HPDE6-E6E7 (cell line): ENCODE measurements around the gene NEMP1.
"Not testable (repeated sequence)": the region's sequence is repeated elsewhere in the genome, so short reads cannot be mapped to it uniquely, and the experiment has no call there.

Experiments
- DNase-seq: peaks from one replicate; pipeline ENCODE4 v3.0.0; 2011; ENCODE audit warnings: missing footprints; ENCODE audit errors: extremely low spot score

NEMP1 gene

DNA sequence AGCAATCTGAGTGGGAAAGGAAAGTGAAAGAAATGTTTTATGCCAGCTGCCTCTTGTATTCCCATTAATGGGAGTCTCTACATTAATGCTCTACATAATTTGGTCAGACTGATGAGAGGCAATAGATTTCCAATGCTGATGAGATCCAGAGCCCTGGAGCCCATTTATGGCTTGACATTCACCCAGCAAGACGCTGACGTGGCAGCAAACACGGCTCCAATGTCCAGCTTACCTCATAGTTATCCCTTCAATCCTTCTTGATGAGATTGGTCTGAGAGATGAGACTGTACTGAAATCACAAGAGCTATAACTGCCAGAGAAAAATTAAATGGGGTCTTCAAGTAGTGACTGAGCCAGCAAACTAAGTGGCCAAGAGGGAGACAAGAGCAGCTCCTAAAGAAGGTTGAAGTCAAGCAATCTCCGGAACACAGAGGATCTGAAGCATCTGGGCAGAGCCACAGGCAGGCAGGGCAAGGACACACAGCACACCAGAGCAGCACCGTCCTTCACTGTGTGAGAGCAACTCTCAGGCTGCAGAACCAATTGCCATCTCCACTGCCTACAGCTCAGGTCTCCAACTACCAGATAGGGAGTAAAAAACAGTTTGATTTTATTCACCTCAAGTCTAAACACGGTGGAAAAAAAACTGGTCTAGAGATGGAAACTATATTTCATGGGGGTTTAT, 21.4 kb downstream of the NEMP1 start:
- no peak for DNase-seq

DNA sequence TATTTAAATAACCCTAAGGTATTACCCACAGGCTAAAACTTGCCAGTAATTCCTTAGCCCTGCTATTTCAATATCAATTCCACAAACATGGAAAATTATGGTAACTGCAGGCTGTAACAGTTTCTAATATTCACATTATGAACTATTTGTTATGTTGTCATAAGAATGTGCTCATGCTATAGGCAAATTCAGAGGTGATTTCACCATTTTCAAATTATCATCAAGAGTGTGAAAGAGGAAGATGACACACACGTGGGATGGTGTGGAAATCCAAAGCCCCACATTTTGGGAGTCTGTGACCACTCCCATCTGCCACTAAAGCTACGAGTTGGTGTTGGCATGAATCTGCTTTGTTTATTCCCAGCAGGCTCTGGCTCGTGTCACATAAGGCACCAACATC, 22.8 kb downstream of the NEMP1 start:
- DNase-seq = no peak

DNA sequence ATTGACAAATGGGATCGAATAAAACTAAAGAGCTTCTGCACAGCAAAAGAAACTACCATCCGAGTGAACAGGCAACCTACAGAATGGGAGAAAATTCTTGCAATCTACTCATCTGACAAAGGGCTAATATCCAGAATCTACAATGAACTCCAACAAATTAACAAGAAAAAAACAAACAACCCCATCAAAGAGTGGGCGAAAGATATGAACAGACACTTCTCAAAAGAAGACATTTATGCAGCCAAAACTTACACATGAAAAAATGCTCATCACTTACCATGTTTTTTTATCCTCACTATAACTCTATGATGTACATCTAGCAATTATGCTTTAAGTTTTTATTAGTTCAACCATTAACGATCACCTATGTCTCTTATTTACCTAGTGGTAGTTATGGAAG, 24.7 kb downstream of the NEMP1 start:
- DNase-seq = not testable (repeated sequence)

DNA sequence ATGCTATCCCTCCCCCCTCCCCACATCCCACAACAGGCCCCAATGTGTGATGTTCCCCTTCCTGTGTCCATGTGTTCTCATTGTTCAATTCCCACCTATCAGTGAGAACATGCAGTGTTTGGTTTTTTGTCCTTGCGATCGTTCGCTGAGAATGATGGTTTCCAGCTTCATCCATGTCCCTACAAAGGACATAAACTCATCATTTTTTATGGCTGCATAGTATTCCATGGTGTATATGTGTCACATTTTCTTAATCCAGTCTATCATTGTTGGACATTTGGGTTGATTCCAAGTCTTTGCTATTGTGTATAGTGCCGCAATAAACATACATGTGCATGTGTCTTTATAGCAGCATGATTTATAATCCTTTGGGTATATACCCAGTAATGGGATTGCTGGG, 25.4 kb downstream of the NEMP1 start:
- not testable (repeated sequence) for DNase-seq

DNA sequence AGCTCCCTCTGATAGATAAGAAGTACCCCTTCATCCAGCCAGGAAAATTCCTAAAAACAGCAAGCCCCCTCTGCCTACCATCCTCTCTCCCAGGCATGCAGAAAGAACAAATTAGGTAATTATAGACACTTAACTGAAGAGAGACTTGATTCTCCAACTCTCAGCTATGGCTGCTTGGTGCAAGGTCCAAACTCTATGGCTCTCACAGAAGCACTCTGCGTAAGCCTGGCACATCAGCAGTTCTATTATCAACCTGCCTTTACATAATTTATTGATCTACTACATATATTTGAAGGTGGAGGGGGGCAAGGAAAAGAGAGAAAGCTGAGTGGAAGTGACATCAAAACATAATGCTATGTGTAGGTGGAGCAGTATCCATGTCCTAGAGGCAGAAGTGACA, 27.6 kb downstream of the NEMP1 start:
- no peak for DNase-seq

DNA sequence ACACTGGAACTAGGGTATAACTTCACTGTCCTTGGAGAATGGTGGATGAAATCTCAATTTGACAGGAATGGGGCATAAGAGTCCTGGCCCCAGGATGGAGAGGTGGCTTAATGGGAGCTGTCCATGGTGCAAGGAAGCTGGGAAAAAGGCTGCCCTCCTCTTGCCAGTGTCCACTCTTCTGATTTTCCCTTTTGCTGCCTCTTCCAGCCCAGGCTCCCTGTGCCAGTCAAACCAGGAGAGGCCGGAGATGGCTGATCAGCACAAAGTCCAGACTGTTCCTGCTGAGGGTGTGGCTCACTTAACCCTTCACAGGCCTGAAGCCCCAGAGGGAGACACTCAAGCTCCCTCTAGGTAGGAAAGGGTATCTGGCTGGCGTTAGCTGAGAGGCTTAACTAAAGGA, 28.7 kb downstream of the NEMP1 start, which contains the start of gene MYO1A:
TSS of gene MYO1A (minus strand) at position 240 of the 400 bp plus-strand sequence. CDS start 1,806 bp downstream, outside the sequence.
- DNase-seq = no peak

DNA sequence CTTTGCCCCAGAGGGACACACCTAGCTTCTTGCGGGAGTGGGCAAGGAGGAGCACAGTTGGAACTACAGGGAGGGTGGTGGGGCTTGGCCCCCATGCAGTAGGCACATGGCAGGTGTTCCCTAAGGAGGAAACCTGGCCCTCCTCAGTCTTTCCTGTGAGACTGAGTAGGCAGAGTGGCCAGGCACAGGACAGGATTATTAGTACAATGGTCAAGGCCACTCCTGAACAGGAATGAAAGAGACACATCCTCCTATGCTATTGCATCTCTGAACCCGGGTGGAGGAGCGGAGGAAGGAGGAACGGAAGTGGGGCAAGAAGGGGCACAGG, 29.5 kb downstream of the NEMP1 start:
- DNase-seq = no peak

DNA sequence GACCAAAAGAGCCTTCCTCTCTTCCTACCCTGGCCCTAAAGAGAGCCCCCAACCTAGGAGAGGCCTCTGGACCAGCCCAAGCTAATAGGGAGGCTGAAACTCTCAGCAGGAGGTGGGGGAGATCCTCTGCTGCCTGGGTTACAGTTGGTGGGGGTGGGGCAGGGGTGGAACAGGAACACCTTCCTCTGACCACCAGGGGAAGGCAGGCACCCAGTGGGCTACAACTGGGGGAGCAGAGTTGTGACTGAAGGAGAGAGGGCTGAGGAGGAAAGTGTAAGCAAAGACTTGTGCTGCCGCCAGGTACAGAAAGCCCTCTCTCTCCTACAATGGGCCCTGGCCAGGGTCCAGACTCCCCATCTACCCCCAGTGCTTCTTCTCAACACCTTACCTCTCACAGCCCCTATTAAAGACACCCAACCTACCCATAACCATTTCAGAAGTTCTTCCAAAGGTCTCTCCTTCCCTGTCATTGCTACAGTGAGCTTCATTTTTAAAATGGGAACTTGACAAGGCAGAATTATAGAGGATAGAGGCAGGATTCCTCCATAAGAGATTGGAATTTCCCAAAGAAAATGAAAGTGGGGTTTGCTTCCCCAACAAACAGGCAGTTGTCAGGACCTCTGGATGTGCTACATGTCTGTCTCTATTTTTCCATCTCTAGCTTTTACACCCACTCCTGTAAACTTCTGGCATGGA, 30.0 kb downstream of the NEMP1 start:
- no peak for DNase-seq

DNA sequence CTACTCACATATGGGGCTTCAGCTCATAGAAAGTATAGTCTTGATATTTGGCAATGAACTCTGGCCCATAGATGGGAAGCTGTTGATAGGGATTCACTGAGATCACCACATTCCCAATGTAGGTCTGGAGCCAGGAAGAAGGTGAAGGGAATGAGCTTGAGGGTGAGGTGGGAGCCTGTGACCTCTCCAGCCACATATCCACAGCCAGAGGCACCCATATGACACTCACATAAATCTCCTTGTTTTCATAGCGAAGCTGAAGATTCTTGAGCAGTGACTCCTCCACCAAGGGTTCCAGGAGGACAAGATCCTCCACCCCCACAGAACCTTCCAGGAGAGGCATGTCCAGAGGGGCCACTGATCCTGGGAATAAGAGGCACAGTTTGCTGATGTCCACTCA, 30.6 kb downstream of the NEMP1 start:
- no peak for DNase-seq

DNA sequence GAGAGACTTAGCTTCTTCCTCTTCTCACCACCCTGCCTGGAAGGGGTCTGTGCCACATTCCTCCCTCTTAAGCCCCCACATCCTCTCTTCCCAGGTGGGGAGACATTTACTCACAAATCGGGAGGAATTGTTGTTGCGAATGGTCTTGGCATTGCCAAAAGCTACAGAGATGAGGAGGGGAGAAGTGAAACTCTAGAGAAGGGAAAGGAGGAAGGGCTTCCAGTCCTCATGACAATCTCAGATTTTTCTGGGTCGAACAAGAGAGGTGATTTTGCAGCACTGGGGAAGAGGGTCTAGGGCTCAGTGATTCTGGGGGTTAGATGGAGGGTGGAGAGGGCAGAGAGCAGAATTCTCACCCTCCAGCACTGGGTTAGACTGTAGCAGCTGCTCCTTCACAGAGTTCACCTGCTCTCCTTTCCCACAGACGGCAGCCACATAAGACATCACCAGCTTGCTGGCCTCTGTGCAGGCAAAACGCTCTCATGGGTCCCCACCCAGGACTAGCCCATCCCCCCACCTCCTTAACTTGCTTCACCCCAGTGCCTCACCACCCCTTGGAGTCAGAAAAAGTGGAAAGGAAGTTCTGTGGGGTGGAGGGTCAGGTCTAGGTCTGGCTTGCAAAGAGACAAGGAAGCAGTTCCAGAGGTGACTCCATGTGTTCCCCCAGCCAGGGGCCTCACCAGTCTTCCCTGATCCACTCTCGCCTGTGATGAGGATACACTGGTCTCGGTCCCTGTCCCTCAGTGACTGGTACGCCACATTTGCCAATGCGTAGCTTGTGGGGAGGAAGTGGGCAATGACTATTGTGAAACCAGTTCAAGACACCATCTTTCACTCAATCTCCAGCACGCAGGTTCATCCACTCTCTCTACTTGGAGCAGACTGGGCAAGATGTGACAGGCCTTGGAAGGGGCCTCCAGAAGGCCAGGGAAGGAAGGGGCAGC, 31.4 kb downstream of the NEMP1 start:
- DNase-seq = no peak

DNA sequence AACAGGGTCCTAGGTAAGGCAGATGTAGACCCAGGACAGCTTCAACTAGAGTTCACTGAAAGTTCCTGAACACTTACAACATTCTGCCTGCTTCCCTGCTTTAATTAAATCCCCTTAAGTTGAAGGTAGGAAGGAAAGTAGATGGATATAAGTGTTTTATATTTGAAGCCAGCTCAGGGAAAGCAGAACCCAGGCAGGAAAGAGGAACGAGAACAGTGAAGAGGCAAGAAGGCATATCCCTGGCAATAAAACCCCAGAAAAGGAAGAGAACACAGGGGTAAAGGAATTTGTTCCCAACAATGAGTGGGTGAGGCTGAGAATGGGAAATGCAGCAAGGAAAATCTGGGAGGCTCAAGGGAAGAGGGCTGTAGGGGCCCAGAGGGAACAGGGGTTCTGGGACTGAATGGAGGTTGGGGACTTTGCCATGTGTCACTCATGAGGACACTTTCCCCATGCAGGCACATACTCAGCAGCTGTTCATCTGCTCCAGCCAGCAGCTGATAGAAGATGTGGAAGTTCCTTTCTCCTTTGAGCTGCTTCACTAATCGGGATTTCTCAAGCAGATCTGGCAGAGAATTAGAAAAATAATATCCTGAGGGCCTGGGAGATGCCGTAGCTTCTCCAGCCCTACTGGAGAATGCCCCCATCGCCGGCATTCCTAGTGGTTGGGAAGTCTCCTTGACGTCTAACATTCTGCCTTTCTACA, 32.4 kb downstream of the NEMP1 start:
- DNase-seq = no peak

DNA sequence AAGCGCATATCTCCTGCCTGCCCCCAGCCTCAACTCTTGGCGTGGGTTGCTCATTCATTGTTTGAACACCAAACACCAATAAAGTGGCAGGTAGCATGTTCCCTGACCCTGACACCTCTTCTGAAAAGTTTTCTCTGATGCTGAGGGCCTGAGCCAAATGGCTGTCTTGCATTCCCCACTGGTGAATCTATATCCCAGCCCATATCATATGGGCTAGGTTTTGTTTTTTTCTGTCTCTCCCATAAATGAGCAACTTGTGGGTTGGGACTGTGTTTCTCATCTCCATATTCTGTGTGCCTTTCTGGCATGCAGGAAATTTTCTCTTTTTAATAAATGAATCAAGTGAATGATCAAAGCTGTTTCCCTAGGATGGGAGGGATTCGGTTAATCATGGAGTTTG, 33.7 kb downstream of the NEMP1 start:
- DNase-seq = no peak

DNA sequence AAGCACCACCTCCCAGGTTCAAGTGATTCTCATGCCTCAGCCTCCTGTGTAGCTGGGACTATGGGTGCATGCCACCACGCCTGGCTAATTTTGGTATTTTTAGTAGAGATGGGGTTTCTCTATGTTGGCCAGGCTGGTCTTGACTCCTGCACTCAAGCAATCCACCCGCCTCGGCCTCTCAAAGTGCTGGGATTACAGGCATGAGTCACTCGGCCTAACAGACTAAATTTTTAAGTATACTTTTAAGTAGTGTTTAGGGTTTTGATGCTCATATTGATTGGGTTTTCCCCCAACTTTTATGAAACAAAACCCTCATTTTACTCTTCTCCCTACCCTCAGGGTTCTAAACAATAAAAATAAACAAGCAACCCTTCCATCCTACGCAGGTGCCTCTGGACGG, 34.1 kb downstream of the NEMP1 start:
- no peak for DNase-seq

DNA sequence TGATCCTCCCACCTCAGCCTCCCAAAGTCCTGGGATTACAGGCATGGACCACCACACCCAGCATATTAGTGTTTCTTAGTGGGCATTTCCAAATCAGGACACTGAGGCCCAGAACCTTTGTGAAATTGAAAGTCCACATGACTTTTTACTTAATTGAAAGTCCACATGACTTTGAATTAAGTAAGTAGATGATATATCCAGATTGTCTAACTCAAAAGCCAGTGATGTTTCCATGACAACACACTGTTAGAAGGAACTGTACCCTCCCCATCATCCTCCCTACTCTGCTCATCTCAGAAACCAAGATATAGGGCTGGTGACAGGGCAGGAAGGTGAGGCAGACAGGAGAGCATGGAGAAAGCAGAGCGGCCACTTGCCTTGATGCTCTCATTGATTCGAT, 35.9 kb downstream of the NEMP1 start:
- no peak for DNase-seq

DNA sequence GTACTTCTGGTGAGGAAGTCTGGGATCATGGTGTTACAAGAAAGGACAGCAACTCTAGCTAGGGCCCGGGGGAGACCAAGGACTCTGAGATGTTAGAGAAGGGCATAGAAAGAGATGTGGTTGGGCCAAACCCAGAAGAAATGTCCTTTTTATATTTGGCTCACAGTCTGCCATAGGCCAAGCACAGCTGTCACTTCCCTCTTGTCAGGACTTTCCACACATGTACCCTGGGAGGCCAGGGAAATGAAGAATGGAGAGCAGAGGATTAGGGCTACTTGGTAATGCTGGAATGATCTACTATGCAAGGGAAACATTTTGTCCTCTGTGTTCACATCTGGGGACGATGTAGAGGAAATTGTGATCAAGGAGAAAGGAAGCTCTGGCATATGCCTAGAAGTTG, 37.8 kb downstream of the NEMP1 start:
- DNase-seq = no peak

DNA sequence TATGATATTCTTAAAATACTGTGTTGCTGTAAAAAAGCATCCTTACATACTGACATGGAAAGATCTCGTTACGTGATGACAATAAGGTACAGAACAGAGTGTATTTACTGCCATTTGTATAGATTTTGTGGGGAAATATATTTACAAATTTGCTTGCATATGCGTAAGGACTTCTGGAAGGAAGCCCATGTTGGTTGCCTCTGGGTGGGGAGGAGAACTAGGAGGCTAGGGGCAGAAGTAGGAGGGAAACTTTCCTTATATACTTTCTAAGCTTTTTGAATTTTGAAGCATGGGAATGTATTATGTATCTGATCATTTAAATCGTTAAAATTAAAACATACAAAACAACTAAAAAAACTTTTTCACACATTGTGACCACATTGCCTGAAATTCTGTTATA, 38.4 kb downstream of the NEMP1 start:
- no peak for DNase-seq

DNA sequence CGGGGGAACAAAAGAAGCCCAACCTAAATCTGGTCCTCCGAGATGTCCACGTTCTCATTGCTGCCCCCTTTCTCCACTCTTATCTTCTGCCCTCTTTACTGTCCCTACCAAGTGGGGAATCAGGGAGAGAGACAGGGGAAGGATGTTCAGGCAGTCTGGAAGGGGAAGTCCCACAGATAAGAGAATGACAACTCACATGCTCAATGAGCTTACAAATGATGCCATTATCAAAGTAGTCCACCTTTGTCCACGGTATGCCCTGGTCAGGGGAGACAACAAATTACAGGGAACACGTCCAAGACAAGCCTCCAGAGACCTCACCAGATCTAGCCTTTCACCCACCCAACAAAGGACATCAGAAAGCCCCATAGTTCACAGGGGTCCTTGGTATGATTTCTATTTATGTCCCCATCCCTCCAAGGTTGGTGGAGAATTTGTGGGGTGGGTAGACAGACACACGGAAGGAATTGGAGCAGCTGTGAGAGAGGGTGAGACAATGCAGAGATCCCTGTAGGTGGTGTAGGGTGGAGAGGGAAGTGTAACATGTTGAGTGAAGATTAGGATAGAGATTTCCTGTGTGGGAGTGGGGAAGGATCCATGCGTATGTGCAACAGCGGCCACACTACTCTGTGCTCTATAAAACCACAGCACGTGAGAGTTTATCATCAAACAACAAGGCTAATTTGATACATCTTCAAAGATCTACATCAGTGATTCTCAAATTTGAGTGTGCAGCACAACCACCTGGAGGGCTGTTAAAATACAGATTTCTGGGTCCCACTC, 39.4 kb downstream of the NEMP1 start:
- DNase-seq = no peak

DNA sequence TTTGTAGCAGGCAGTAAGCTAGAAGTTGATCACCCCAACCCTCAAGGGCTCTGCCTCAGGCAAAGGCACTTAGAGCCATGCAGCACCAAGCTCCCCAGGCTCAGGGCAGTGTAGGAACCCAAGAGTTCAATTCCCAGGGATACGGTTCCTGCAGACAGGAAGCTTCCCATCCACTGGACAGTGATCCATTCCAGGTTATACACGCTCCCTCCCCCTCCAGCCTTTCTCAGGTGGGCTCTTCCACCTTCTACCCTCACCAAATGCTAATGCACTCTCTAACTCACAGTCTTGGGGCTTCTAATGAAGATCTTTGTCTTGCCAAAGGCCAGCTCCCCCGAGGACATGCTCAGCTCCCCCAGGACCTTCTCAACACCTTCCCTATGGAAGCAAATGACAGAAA, 41.3 kb downstream of the NEMP1 start:
- DNase-seq = no peak

DNA sequence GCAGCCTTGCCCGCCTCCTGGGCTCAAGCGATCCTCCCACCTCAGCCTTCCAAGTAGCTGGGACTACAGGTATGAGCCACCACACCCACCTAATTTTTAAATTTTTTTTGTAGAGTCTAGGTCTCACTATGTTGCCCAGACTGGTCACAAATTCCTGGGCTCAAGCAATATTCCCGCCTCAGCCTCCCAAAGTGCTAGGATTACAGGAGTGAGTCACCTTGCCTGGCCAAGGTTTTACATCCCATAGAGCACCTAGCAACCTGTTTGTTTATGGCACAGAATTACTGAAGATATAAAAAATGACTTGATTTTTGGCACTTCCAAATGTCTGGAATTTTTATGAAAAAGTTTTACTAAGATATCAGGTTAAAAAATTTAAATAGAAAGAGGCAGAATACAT, 45.2 kb downstream of the NEMP1 start:
- no peak for DNase-seq

DNA sequence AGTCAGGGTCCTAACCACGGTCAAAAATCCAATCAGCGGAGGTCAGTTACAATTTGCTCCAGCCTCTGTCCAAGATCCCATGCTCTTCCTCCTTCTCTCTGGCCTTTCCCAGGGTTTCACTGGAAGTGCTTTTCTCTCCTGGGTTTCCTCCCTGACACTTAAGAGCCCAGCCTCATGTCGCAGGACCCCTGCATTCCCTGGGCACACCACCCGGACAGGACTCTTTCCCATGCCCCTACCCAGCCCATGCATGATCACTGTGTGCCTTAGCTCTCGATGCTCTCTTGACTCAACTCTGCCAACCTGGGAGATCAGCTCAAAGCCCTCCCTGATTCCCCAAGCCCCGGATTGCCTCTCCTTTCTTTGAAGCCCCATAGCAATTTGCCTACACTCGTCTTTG, 46.8 kb downstream of the NEMP1 start:
- DNase-seq = no peak

DNA sequence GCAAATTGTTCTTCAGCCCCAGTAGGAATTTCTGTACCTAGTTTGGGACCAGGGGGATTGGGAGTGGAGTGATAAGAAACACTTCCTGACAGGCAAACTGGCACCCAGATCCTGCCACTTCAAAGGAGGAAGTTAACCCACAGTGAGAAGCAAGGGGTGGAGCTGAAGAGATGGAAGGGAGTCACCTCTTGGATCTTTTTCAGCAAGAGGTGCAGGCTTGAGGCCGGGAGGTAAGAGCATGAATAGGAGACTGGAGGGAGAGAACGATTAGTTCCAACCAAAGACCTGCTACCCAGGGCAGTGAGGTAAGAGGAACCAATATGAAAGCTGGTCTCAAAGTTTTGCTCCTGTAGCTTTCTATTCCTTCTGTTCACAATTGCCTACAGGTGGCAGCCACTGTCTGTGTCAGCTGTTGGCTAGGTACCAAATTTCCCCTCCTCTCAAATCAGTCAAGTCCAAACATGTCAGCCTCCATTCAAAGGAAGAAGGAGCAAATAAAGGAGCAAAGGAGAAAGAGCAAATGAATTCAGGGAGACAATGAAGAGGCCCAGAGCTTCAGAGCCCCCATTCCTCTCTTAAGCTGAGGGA, 47.4 kb downstream of the NEMP1 start:
- peak; percentile 59 for DNase-seq
